ENCODE data around the gene EOMES.

- TF ChIP-seq CTCF (IDR thresholded peaks at IDR 0.05) (no peak), POLR2A (IDR thresholded peaks at IDR 0.05) (no peak)
Measured at GRCh38 chr3:27719314-27720003, 2.7 kb downstream of the EOMES start.
